HepG2 (cell line): ENCODE results near the gene C22orf31. TPM values are rescaled to one million over a fixed set of nuclear protein-coding genes. Genes with fewer than 3 reads are reported as not detected.

Experiments
- ARNT ChIP-seq: fragments of 450-650 bp; IDR thresholded peaks from 2 replicates; pipeline ENCODE4 v1.6.1; 2017
- BORCS8-MEF2B ChIP-seq: sonication (generic); formaldehyde crosslinking; IDR thresholded peaks from 2 replicates; pipeline ENCODE4 v1.8.0; 2022; ENCODE audit warnings: mild to moderate bottlenecking, missing genetic modification reagents
- FOXP4 ChIP-seq: sonication (generic); formaldehyde crosslinking; IDR thresholded peaks from 2 replicates; pipeline ENCODE4 v1.4.0; 2020; ENCODE audit warnings: missing genetic modification reagents
- GATAD2A ChIP-seq: IDR thresholded peaks from 2 replicates; pipeline ENCODE4 v1.6.1; 2016
- HCFC1 ChIP-seq: fragments of 150-350 bp; IDR thresholded peaks from 2 replicates; pipeline ENCODE4 v1.6.1; 2014; ENCODE audit warnings: low read depth, low read length
- JUND ChIP-seq: sonication (generic); formaldehyde crosslinking; IDR thresholded peaks from 2 replicates; pipeline ENCODE4 v1.8.0; 2022; ENCODE audit warnings: mild to moderate bottlenecking, missing genetic modification reagents
- NBN ChIP-seq: fragments of 450-650 bp; conservative IDR thresholded peaks from 2 replicates; pipeline ENCODE4 v1.6.1; 2017
- PLSCR1 ChIP-seq: sonication (generic); formaldehyde crosslinking; IDR thresholded peaks from 2 replicates; pipeline ENCODE4 v1.5.0; 2020; ENCODE audit warnings: missing genetic modification reagents, mild to moderate bottlenecking, borderline replicate concordance
- SOX13 ChIP-seq, 3 experiments: fragments of 450-650 bp in 1 of 3; sonication (generic) in 1 of 3; formaldehyde crosslinking in 1 of 3; IDR thresholded peaks in 2 of 3; conservative IDR thresholded peaks in 1 of 3; 2 replicates each; pipeline versions ENCODE4 v1.5.0 to v1.6.1; 2016 to 2020; ENCODE audit warnings: antibody characterized with exemption in 1 of 3, mild to moderate bottlenecking in 1 of 3, missing compliant biosample characterization in 1 of 3, missing genetic modification reagents in 1 of 3, moderate library complexity in 1 of 3
- ZBTB38 ChIP-seq: sonication (generic); formaldehyde crosslinking; IDR thresholded peaks from 2 replicates; pipeline ENCODE4 v1.5.1; 2020; ENCODE audit warnings: mild to moderate bottlenecking, missing genetic modification reagents
- ZMYM4 ChIP-seq: sonication (generic); formaldehyde crosslinking; IDR thresholded peaks from 2 replicates; pipeline ENCODE4 v1.8.1; 2023; ENCODE audit warnings: mild to moderate bottlenecking, missing genetic modification reagents
- ZNF317 ChIP-seq: sonication (generic); formaldehyde crosslinking; IDR thresholded peaks from 2 replicates; pipeline ENCODE4 v1.5.0; 2020; ENCODE audit warnings: mild to moderate bottlenecking, missing genetic modification reagents
- ZNF367 ChIP-seq: sonication (generic); formaldehyde crosslinking; IDR thresholded peaks from 2 replicates; pipeline ENCODE4 v1.4.0; 2020; ENCODE audit warnings: missing genetic modification reagents, borderline replicate concordance
- ZNF432 ChIP-seq: sonication (generic); formaldehyde crosslinking; IDR thresholded peaks from 2 replicates; pipeline ENCODE4 v1.5.0; 2020; ENCODE audit warnings: missing genetic modification reagents, mild to moderate bottlenecking, borderline replicate concordance
- ZNF577 ChIP-seq: sonication (generic); formaldehyde crosslinking; IDR thresholded peaks from 2 replicates; pipeline ENCODE4 v1.4.0; 2020; ENCODE audit warnings: mild to moderate bottlenecking, low read depth, missing genetic modification reagents, borderline replicate concordance
- polyA plus RNA-seq, 8 experiments: library from polyadenylated mRNA; depleted of rRNA in 3 of 8; stranded (reverse) in 7 of 8; unstranded in 1 of 8; fragments of >200 nt; fragmentation: Illumina TruSeq in 4 of 8; extraction: Trizol in 4 of 8; gene quantifications; 2 replicates each; pipeline versions ENCODE4 v1.2.1 to v1.2.3, GENCODE V29; 2011 to 2016; ENCODE audit warnings: low read depth in 4 of 8, missing spikeins in 1 of 8, mixed read lengths in 1 of 8; ENCODE audit not compliant: insufficient read depth in 1 of 8
- total RNA-seq, 5 experiments: library from RNA; depleted of rRNA; stranded (reverse); fragments of >200 nt; fragmentation: Illumina TruSeq; extraction: Trizol; gene quantifications; 2 replicates each; pipeline ENCODE4 v1.2.3, GENCODE V29; 2016; ENCODE audit warnings: low read depth in 1 of 5
- TF ChIP-seq, protein P1 (sequence below): IDR thresholded peaks from 2 replicates; pipeline ENCODE4 v1.4.0; 2020; ENCODE audit warnings: mild to moderate bottlenecking, missing genetic modification reagents
- TF ChIP-seq, protein P2 (sequence below): sonication (generic); formaldehyde crosslinking; IDR thresholded peaks from 2 replicates; pipeline ENCODE4 v1.4.0; 2020; ENCODE audit warnings: missing genetic modification reagents, mild to moderate bottlenecking, borderline replicate concordance

Gene C22orf31
- total and polyA plus RNA-seq, 2 of the 13 experiments (the other 11 are each of a cell fraction or from before 2014, with no cell fraction given), result not detected

DNA sequence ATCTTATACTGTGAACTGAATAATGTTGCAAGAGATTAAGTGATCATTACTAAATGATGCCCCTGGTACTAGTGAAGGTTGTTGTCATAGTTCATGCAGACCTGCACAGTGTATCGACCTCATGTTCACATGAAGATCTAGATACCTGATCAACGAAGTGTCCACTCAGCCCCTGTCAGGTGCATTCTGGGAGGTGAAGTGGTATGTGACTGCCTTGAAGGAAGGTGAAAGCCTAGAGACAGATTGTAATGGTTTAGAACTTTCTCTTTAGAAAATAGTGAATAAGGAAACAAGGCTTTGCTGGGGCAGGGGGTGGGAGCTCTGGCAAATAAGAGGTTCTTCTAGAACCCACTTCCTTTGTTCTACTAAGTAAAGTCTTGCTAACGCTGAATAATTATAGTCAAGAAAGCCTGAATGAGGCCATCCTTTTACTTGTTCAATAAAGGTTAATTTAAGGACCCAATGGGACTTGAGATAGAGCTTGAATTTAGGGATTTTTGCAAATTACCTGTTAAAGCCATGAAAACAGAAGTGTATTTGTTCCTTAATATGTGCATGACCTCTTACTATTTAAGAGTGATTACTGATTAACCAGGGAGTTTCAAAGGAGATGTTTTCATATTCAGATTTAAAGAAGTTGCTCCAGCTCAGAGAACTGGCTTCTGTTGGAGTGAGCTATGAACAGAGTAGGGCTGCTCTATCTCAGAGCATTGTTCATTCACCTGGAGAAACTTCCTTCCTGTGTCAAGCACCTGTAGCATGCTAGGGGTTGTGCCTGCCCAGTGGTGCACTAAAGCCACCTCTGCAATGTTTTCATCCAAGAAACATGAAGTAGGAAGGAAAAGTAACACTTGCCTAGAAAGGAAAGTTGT lies 45.3 kb downstream of the C22orf31 start (continued):
- TF ChIP-seq, protein P1, sequence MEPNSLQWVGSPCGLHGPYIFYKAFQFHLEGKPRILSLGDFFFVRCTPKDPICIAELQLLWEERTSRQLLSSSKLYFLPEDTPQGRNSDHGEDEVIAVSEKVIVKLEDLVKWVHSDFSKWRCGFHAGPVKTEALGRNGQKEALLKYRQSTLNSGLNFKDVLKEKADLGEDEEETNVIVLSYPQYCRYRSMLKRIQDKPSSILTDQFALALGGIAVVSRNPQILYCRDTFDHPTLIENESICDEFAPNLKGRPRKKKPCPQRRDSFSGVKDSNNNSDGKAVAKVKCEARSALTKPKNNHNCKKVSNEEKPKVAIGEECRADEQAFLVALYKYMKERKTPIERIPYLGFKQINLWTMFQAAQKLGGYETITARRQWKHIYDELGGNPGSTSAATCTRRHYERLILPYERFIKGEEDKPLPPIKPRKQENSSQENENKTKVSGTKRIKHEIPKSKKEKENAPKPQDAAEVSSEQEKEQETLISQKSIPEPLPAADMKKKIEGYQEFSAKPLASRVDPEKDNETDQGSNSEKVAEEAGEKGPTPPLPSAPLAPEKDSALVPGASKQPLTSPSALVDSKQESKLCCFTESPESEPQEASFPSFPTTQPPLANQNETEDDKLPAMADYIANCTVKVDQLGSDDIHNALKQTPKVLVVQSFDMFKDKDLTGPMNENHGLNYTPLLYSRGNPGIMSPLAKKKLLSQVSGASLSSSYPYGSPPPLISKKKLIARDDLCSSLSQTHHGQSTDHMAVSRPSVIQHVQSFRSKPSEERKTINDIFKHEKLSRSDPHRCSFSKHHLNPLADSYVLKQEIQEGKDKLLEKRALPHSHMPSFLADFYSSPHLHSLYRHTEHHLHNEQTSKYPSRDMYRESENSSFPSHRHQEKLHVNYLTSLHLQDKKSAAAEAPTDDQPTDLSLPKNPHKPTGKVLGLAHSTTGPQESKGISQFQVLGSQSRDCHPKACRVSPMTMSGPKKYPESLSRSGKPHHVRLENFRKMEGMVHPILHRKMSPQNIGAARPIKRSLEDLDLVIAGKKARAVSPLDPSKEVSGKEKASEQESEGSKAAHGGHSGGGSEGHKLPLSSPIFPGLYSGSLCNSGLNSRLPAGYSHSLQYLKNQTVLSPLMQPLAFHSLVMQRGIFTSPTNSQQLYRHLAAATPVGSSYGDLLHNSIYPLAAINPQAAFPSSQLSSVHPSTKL, result no peak
- TF ChIP-seq FOXP4 (CRISPR knock-in tag) (peak; percentile 38; the same call in 1 of the 2 replicates), ZBTB38 (CRISPR knock-in tag) (no peak), ZNF577 (CRISPR knock-in tag) (no peak), PLSCR1 (CRISPR knock-in tag) (no peak), ZMYM4 (CRISPR knock-in tag) (0 out of 2 replicates have a peak, but pooled peaks have one; percentile 16), JUND (no peak), SOX13 (IDR thresholded peaks at IDR 0.05) (no peak), SOX13 (CRISPR knock-in tag; conservative IDR thresholded peaks at IDR 0.05 in 1 of 2, IDR thresholded peaks at IDR 0.05 in 1 of 2) (peak in 1 of 2 experiments; percentile 56; a peak in 2 of 4 replicates), ARNT (no peak), HCFC1 (no peak), GATAD2A (CRISPR knock-in tag) (0 out of 2 replicates have a peak, but pooled peaks have one; percentile 37), BORCS8-MEF2B (CRISPR knock-in tag) (no peak), NBN (no peak), ZNF367 (CRISPR knock-in tag) (no peak), ZNF317 (CRISPR knock-in tag) (no peak), ZNF432 (no peak)
- TF ChIP-seq, protein P2, sequence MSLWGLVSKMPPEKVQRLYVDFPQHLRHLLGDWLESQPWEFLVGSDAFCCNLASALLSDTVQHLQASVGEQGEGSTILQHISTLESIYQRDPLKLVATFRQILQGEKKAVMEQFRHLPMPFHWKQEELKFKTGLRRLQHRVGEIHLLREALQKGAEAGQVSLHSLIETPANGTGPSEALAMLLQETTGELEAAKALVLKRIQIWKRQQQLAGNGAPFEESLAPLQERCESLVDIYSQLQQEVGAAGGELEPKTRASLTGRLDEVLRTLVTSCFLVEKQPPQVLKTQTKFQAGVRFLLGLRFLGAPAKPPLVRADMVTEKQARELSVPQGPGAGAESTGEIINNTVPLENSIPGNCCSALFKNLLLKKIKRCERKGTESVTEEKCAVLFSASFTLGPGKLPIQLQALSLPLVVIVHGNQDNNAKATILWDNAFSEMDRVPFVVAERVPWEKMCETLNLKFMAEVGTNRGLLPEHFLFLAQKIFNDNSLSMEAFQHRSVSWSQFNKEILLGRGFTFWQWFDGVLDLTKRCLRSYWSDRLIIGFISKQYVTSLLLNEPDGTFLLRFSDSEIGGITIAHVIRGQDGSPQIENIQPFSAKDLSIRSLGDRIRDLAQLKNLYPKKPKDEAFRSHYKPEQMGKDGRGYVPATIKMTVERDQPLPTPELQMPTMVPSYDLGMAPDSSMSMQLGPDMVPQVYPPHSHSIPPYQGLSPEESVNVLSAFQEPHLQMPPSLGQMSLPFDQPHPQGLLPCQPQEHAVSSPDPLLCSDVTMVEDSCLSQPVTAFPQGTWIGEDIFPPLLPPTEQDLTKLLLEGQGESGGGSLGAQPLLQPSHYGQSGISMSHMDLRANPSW, result no peak
